Measurements from ENCODE around the gene MYO15B.

DNA sequence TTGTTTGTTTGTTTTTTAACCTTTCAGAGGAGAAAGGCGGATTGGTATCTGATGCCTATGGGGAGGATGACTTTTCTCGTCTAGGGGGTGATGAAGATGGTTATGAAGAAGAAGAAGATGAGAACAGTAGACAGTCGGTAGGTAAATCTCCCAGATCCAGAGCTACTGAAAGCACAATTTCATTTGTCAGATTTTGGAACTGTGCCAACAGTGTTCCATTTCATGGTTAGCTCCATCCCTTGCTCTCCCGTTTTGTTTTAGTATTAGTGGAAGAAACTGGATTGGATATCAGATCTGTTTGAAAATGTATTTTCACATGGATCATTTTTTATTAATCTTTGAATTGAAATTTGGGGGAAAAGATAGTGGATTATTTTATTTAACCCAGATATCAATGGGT, 80.9 kb downstream of the MYO15B start:
- TF ChIP-seq EZH2phosphoT487 (IDR thresholded peaks at IDR 0.05; ENCODE audit: low read depth, severe bottlenecking, unreplicated experiment) = no peak
- TF ChIP-seq, protein P1, sequence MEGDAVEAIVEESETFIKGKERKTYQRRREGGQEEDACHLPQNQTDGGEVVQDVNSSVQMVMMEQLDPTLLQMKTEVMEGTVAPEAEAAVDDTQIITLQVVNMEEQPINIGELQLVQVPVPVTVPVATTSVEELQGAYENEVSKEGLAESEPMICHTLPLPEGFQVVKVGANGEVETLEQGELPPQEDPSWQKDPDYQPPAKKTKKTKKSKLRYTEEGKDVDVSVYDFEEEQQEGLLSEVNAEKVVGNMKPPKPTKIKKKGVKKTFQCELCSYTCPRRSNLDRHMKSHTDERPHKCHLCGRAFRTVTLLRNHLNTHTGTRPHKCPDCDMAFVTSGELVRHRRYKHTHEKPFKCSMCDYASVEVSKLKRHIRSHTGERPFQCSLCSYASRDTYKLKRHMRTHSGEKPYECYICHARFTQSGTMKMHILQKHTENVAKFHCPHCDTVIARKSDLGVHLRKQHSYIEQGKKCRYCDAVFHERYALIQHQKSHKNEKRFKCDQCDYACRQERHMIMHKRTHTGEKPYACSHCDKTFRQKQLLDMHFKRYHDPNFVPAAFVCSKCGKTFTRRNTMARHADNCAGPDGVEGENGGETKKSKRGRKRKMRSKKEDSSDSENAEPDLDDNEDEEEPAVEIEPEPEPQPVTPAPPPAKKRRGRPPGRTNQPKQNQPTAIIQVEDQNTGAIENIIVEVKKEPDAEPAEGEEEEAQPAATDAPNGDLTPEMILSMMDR (IDR thresholded peaks at IDR 0.05; ENCODE audit: poor library complexity) = no peak
